CD4-positive, alpha-beta T cell treated with Interleukin-4 for 1 hour (primary cell): Measurements from ENCODE around the gene BTBD10.

Source experiments
- DNase-seq, 2 donors: peaks; one replicate each; pipeline ENCODE4 v3.0.0-alpha.2; 2020 to 2022

The BTBD10 gene

GRCh38 chr11:13373216-13373615 is 89.8 kb downstream of the BTBD10 start:
- no peak for DNase-seq

DNA sequence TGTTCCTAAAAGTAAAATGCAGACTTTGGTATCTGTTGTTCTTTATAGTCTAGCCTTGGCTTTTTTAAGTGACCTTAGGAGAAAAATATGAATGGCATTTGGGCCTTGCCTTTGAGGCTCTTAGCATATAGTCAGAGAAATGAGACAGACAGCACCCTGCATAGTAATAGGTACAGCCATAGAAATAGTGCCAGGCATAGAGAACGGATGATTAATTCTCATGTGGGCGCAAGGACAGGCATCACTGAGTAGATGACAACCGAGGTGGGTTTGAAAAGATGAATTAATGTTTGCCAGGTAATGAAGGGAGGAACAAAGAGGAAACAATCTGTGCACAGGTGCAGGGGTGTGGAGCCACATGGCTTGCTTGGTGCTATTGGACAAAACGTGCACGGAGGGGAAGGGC is 95.0 kb downstream of the BTBD10 start:
- DNase-seq: no peak

- no peak for DNase-seq
Observed at GRCh38 chr11:13367115-13367514, 95.9 kb downstream of the BTBD10 start.

DNA sequence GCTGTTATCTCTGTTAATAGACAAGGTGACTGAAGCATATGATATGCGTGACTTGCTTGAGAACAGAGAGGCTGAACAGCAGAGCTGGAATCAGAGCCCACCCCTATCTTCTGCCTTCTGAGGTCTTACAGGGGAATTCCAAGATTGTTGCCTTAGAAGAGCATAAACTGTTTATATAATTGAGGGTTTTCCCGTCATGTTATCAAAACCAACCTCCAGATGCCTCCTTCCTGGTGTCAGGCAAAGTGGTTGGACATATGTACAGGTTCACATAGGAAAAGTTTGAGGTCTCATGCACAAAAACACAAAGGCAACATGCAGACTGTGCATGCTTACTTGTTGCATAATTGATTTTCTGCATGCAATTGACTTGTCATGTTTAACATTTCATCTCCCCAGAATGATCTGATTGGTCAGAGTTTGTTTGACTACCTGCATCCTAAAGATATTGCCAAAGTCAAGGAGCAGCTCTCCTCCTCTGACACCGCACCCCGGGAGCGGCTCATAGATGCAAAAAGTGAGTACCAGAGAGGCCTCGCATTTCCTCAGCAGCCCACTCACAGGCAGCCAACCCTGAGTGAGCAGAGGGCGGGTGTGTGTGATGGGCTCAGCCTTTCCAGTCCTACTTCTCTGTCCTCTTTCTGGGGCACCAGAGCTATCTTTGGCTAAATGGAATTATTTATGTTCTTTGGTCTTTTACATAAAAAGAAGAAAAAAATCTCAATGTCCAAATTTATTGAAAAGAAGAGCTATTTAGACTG is 96.6 kb downstream of the BTBD10 start:
- no peak for DNase-seq

- no peak for DNase-seq
Observed at GRCh38 chr11:13364388-13364787, 98.6 kb downstream of the BTBD10 start.

GRCh38 chr11:13362596-13363109 is 100.4 kb downstream of the BTBD10 start:
- no peak for DNase-seq

DNA sequence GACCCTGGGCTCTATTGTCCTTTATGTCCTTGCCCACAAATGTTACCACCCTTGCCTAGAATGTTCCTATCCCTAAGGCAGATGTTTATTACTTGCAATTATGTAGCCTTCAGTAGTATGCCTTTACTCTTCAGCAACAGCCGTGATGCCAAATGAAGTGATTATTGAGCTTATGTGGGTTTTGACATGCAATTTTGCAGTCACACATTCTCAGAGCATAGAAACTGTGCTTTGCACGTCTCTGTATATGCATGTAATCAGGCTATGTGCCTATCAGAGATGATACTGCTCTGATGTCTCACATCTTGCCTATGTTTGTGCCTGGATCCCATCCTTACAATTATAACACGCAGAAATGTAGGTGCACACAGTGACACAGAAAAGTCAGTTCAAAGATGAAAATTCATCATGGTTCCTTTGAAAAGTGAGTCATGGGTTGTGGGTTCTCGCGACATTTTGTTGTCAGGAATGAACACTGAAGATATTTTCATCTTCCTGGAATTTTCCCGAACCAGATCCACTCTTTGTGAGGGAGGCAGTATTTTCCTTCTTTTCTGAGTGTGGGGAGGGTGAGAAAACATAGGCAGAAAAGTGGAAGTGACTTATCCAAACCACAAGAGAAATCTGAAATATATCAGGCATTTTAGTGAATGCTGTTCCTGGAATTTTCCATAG is 104.3 kb downstream of the BTBD10 start:
- DNase-seq: no peak

GRCh38 chr11:13357232-13357631 is 105.8 kb downstream of the BTBD10 start:
- DNase-seq: no peak

DNA sequence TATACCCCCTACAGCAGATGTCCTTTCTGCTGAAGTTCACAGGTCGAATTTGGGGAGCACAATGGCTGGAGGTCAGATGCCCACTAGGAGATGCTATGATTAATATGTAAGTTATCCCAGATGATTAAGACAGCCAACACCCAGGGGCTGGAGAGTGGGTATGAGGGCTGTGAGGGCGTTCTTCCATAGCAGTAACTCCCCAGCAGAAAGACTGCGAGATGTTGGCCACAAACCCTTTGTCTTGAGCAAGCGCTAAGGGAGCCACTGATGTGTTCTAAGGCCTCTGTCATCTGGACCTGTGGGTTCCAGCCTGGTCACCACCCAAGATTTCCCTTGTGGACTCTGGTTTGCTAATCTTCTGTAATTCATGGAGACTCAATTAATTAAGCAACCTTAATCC is 107.8 kb downstream of the BTBD10 start:
- no peak for DNase-seq

DNA sequence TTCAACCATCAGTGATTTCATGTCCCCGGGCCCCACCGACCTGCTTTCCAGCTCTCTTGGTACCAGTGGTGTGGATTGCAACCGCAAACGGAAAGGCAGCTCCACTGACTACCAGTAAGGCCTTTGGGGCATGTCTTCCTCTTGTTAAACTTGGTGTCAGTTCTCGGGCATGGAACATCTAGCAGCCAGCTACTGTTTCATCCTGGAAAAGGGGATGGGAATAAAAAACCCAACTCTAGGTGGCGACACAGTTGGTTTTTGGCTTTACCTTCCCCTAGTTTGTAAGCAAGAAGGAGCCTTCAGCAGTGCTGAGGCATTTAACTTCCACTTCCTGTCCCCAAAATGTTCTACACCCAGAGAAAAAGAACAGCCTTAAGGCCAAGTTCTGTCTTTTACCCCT is 108.7 kb downstream of the BTBD10 start:
- no peak for DNase-seq

GRCh38 chr11:13352711-13353110 is 110.3 kb downstream of the BTBD10 start:
- no peak for DNase-seq

DNA sequence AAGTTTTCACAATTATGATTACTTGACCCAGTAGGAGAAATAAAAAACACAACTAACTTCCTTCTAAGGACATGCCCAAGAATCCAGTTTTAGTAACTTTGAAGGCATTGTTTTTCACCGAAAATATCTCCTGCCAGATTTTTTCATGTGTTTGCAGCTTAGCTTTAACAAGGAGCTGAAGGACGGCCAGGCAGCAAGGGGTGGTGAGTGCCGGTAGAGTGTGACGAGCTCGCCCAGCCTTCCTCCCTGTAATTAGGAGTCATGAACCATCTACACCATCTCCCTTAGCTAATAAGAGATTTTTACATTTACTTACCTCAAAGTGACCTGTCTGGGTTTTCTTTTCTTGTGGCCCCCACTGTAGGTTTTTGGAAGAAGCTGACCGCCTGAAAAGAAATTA is 113.4 kb downstream of the BTBD10 start:
- no peak for DNase-seq

DNA sequence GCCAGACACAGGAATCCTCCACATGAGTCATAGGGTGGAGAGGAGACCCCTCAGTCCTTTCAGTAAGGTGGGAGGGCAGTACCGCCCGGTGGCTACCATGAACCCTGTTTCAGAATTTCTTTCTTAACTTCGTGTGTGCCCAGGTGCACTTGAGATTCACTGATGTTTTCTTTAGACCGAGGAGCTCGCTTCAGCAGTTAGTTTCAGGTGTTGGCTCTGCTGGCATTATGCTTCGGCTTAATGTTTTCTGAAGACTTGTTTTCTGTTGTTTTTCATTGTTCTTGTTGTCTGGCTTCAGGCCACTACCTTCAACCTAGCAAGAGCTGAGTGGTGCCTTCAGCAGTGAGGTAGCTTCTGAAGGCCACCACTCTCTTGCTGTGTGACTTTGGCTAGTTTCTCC is 114.0 kb downstream of the BTBD10 start:
- DNase-seq: no peak

GRCh38 chr11:13348305-13348704 is 114.7 kb downstream of the BTBD10 start:
- DNase-seq: no peak

GRCh38 chr11:13347901-13348300 is 115.1 kb downstream of the BTBD10 start:
- no peak for DNase-seq

DNA sequence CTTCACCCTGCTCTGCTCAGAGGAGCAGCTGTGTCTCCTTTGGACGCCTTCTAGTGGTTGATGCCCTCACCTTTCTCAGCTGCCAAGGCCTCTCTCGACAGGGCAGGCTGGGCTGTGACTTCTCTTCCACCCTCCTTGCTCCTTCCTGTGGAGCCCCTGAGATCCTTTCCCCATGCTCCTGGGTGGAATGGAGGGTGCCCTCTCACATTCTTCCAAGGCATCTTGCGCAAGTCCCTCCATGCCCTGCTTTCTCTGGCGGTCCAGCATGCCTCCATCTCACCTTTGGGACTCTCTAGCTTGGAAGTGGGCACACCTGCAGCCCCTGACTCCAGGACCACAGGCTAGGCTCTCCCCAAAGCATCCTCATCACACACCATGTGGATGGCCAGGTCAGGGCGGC is 116.6 kb downstream of the BTBD10 start:
- no peak for DNase-seq

- DNase-seq: no peak
Observed at GRCh38 chr11:13344818-13345217, 118.2 kb downstream of the BTBD10 start.

- DNase-seq: peak; percentile 70 to 75
Observed at GRCh38 chr11:13343931-13344717, 118.9 kb downstream of the BTBD10 start.

DNA sequence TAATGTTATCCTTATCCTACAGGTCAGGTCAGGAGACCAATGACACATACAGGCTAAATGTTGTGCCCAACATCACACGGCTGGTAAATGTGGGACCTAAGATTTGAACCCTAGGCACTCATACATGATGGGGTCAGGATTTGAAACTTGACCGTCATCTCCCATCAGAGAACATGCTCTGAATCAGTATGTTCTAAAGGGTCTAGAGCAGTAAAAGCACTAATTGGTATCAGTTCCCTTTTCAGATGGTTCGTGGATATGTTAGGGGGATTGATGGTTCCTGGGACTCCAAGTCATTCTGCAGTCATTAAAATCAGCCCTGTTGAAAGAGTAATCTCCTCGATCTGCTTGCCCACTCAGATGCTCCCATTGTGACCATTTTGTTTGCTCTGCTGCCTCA is 120.0 kb downstream of the BTBD10 start:
- DNase-seq: no peak

DNA sequence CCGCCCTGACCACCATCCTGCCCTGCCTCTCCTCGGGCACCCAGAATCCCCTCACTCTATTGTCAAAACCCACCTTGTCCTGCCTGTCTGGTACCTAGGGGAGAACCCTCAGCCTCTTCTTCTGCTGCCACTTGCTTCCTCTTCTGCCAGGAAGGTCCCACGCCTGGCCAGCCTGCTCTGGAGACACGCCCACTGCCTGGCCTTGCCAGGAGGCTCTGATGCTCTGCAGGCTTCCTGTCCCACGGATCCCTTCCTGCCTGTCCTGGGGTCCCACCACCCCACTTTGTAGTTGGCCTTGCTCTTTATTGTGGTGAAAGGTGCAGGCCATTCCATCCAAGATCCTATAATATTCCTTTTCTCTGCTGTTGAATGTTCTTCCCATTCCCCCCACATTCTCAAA is 122.0 kb downstream of the BTBD10 start:
- DNase-seq: no peak

DNA sequence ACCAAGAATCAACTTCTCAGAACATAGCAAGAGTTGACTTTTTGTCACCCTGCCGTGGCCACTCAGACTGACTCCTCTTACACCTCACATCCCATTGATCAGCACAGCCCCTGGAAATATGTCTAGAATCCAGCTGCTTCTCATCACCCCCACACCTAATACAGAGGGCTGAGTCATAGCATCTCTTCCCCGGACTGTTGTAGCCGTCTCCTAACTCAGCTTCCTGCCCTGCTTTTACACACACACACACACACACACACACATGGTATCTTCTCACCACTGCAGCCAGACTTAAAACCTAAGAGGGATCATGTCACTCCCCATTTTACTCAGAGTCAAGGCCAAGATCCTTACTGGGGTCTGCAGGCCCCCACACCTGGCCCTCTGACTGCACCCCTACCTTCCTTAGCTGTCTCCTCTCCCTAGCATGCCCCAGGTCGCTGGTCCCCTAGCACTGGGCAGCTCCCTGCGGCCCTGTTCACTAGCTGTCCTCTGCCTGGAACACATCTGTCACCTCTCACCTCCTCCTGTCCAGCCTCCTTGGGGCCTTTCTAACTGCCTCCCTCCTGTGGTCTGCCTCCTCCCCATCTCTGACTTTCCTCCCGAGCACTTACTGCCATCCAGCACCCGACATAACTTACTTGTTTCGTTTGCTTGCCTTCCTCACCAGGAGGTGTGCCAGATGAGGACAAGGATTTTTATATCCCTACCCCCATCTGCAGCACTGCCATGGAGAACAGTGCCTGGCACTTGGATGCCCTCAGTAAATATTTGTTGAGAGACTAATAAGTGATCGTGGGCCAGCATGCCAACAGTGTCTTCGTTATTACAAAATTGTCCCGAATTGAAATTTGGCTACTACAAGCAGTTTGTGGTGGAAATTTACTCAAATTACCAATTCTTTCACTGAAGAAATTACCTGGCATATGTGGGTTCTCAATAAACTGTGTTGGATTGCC is 123.5 kb downstream of the BTBD10 start:
- peak in 1 of 2 donors; percentile 33 for DNase-seq

GRCh38 chr11:13338427-13339069 is 124.5 kb downstream of the BTBD10 start:
- DNase-seq: no peak
